AG08395 (cell line): Measurements from ENCODE around the gene FGF19.
"Not testable (repeated sequence)": the region's sequence is repeated elsewhere in the genome, so short reads cannot be mapped to it uniquely, and the experiment has no call there.

Experiments used
- DNase-seq: peaks from one replicate; pipeline ENCODE4 v3.0.0; 2012; ENCODE audit warnings: mixed read lengths, low spot score

The FGF19 gene

GRCh38 chr11:69696749-69697468 lies 6.9 kb downstream of the FGF19 start:
- no peak for DNase-seq

DNA sequence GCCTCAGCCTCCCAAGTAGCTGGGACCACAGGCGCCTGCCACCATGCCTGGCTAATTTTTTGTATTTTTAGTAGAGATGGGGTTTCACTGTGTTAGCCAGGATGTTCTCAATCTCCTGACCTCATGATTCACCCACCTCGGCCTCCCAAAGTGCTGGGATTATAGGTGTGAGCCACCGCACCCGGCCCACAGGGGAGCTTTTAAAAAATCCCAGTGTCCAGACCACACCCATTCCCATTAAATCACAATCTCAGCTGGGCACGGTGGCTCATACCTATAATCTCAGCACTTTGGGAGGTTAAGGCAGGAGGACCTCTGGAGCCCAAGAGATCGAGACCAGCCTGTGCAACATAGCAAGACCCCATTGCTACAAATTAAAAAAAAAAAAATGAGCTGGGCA lies 7.8 kb downstream of the FGF19 start:
- not testable (repeated sequence) for DNase-seq

- DNase-seq, result no peak
These were observed 8.2 kb downstream of the FGF19 start for GRCh38 chr11:69695581-69695980.

DNA sequence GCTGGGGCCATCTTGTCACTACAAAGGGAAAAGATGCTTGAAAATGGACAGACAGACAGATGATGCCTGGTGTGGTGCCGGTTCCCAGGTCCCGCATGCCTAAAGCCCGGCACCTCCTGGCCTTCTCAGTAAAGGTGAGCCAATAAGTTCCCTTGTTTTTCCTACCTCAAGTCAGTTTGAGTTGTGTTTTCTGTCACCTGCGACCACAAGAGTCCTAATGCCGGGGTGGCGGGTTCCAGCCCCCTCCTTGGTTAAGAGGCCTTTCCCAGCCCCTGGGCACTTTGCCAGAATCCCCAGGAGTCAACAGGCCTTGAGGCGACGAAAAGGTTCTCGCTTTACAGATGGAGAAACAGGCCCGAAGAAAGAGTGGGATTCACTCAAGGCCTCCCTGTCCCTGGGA lies 9.0 kb downstream of the FGF19 start:
- DNase-seq, result no peak

- no peak for DNase-seq
These were observed 11.4 kb downstream of the FGF19 start for GRCh38 chr11:69692422-69692821.

DNA sequence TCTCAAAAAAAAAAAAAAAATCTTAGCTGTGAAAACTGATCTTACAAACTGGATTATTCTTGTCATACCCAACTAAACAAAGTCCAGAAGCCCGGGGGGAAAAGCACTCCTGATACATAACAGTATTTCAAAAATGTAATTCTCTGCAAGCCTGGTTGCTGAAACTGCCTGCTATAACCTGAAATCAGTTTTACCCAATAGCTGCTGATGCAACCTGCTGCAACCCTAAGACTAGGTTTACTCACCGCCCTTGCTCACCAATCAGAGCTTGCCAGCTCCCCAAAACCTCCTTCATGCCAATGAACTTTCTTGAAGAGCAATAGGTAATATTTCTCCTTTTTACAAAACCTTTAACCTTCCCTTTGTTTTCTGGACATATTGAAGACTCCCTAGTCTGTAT lies 12.4 kb downstream of the FGF19 start:
- DNase-seq, result no peak

- DNase-seq, result no peak
These were observed 14.1 kb downstream of the FGF19 start for GRCh38 chr11:69689484-69690319.

GRCh38 chr11:69687969-69688771 lies 15.7 kb downstream of the FGF19 start:
- not testable (repeated sequence) for DNase-seq

- DNase-seq, result no peak
These were observed 17.0 kb downstream of the FGF19 start for GRCh38 chr11:69686856-69687255.

DNA sequence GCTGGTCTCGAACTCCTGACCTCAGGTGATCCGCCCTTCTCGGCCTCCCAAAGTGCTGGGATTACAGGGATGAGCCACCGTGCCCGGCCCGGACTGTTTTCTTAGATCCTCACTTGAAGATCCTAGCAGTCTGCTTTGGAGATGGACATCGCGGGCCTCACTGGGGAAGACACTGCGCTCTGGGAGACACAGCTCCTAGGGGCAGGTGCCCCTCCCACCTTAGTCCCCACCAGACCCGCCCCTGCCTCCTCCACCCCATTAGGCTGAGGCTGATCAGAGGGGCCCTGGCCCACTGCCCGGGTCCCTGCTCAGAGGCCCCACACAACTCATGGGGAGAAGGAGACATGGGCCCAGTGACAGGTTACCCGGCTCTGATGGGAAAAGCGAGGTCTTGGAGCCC lies 17.4 kb downstream of the FGF19 start:
- no peak for DNase-seq

- DNase-seq, result no peak
These were observed 18.5 kb downstream of the FGF19 start for GRCh38 chr11:69685348-69685747.

DNA sequence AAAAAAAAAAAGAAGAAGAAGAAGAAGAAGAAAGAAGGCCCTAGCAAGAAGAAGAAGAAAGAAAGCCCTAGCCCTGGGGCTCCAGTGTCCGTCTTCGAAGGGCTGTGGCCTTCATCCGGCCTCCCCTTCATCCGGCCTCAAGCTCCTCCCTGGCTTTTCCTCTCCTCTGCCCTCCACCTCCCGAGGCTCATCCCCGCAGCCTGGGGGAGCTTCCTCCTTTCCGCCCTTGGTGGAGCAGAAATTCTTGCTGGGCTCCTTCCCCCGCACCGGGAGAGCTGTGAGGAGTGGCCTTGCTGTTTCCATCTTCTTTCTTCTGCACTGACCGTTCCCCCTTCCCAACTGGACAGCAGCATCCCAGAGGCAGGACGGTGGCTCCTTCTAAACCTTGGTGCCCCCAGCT lies 19.2 kb downstream of the FGF19 start:
- DNase-seq, result no peak

GRCh38 chr11:69683764-69684333 lies 20.0 kb downstream of the FGF19 start:
- no peak for DNase-seq

DNA sequence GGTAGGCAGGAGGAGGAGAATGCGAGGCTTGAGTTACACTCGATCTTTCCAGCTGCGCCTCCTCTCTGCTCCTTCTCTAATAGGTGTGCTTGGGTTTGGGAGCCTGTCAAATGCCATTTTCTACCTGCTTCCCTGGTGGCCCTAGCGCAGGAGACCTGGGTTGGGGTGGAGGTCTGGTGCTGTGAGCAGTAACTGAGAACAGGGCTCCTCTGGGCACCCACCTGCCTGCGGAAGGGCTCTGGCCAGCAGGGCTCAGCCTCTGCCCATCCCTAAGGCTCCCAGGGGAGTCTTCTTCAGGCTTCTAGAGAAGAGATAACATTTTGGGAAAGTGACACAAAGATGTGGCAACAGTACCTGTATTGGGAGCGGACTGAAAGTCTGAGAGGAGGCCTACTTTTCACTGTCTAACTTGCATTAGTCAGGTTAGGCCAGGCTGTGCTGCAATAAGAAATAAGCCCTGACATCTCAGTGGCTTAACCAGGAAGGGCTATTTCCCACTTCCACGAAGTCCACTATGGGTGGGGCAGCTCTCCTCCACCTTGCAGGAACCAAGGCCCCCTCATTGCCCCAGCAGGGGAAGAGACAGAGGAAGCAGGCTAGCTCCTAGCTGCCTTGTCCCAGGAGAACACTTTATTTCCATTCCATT lies 21.0 kb downstream of the FGF19 start:
- no peak for DNase-seq

DNA sequence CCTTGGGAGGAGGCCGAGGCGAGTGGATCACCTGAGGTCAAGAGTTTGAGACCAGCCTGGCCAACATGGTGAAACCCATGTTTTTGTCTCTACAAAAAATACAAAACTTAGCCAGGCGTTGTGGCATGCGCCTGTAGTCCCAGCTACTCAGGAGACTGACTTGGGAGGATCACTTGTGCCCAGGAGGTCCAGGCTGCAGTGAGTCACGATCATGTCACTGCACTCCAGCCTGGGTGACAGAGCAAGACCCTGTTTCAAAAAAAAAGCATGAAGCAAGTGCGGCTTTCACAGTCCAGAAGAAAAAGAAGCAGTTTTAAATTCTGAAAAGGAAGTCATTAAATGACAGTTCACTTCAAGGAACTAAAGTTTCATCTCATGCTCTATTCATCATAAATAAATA lies 21.6 kb downstream of the FGF19 start:
- no peak for DNase-seq

DNA sequence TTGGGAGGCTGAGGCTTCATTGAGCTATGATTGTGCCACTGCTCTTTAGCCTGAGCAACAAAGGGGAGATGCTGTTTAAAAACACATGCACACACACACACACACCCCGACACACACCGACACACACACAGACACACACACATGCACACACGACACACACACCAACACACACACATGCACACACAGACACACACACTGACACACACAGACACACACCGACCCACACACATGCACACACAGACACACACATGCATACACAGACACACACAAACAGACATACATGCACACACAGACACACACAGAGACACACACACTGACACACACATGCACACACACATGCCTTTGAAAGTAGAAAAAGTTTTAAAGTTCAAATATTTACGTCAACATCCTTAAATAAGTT lies 23.1 kb downstream of the FGF19 start:
- DNase-seq, result no peak

DNA sequence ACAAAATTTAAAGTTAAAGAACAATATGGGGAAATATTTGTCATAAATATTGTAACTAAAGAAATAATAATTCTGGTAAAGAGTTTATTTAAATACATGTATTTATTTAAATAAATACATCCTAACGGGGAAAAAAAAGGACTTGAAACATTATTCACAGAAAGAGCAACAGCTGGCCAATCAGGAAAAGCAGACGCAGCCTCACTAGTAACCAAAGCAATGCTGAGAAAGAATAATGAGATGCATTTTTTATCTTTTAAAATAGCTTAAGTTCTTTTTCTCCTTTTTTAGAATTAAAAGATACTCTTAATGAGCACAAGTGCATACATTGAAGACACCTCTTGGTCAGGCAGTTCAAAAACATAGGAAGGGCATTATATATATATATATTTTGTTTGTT lies 26.1 kb downstream of the FGF19 start:
- no peak for DNase-seq

- peak; percentile 99 for DNase-seq
These were observed 28.7 kb downstream of the FGF19 start, which contains the start of gene LTO1 for GRCh38 chr11:69674886-69675714. Gene LTO1, minus strand, starts transcription at chr11:69675353. Its CDS starts 114 bp downstream, at chr11:69675239.

GRCh38 chr11:69674267-69674885 lies 29.4 kb downstream of the FGF19 start:
- DNase-seq, result peak; percentile 81

GRCh38 chr11:69671734-69672465 lies 31.9 kb downstream of the FGF19 start:
- no peak for DNase-seq
